GM21390 (cell line): Measurements from ENCODE around the gene FSTL5.

Source experiments
- ATAC-seq: cut with Tn5 transposase; IDR thresholded peaks from one replicate; pipeline ENCODE4 v1.9.1; 2021; ENCODE audit not compliant: unreplicated experiment

Gene FSTL5

GRCh38 chr4:161937596-161937995 is 226.2 kb downstream of the FSTL5 start:
- ATAC-seq = no peak

DNA sequence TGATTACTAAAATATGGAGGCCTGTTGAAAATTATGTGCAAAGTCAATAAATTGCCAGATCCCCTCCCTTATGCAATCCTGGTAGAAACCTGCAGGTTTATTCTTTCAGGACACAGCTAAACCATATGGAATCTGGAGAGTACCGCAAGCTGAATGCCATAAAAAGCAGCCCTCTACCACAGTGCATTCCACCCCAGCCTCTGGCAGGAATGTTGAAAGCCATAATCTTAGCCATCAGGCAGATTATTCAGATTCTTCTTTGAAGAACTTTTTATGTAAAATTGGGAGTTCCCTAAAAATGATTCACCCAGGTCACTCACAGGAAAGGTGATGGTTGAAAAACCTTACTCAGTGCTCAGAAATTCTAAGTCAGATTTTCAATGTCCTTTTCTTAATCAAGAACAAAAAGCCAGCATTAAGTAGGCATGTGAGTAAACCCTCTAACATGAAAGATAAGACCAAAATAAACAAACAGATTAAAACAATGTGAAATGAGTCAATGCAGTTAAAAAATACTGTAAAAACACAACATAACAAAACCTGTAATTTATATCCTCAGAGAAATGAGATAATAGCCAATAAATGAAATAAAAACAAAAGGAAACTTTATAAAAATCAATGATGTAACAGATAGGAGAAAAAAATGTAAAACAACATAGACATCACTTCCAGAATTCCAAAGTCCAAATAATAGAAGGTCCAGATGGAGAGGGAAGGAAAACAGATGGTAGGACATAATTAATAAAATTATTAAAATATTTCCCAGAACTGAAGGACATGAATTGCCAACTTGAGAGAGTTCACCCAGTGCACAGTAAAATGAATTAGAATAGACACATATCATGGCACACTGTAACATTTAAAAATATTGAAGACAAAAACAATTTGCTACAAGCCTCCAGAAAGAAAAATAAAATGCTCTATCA is 226.9 kb downstream of the FSTL5 start:
- ATAC-seq = no peak

- no peak for ATAC-seq
Measured at GRCh38 chr4:161931089-161931488, 232.7 kb downstream of the FSTL5 start.

GRCh38 chr4:161929956-161930355 is 233.8 kb downstream of the FSTL5 start:
- ATAC-seq = no peak

- no peak for ATAC-seq
Measured at GRCh38 chr4:161926033-161926828, 237.6 kb downstream of the FSTL5 start.

DNA sequence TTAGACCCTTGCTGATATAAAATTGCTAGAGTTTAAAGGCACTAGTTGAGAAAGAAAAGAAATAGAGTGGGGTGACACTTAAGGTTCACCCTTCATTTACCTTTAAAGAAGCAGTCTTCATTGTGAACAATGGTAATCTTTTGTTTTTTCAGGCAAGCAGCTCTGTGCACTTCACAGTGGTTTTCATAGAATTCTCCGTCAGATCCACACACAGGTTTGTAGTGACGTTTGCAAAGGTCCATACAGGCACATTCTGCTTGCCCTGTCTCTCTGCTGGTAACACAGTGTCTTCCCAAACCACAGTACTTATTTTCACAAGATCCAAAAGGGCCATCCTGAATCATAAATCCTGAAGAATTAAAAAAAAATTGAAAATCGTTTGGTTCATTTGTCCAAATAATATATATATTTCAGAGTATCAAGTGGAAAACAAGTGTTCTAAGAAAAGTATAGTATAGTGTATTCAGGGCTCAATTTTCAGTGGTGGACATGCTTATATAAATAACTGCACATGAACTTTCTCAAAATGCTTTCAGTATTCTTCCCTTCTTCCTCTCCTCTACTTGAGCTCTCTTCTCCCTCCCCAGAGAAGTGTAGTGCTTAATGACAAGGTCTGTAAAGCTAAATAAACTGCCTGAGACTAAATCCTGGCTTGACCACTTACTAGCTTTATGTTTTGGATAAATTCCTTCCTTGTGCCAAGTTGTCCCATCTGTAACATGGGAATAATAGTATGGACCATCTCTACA is 243.3 kb downstream of the FSTL5 start:
- ATAC-seq = no peak

GRCh38 chr4:161919442-161920220 is 244.2 kb downstream of the FSTL5 start:
- ATAC-seq = no peak

- no peak for ATAC-seq
Measured at GRCh38 chr4:161916035-161916434, 247.8 kb downstream of the FSTL5 start.

DNA sequence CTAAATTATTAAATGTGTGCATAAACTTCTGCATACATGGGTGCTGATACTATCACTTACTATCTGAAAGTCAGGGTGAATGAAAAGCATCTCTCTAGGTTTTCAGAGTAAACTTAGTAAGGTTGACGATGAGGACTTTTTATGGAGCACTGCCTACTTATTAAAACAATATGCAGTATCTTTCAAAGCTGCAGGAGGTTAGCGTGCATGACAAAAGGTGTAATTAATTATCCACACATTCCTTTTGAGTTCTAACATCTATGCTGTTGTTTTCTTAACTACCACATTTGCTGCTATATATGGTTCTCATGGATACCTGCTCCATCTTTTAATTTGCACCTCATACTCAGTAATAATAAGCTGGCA is 256.2 kb downstream of the FSTL5 start:
- no peak for ATAC-seq

- no peak for ATAC-seq
Measured at GRCh38 chr4:161906836-161907589, 256.8 kb downstream of the FSTL5 start.

- no peak for ATAC-seq
Measured at GRCh38 chr4:161900110-161900509, 263.7 kb downstream of the FSTL5 start.

DNA sequence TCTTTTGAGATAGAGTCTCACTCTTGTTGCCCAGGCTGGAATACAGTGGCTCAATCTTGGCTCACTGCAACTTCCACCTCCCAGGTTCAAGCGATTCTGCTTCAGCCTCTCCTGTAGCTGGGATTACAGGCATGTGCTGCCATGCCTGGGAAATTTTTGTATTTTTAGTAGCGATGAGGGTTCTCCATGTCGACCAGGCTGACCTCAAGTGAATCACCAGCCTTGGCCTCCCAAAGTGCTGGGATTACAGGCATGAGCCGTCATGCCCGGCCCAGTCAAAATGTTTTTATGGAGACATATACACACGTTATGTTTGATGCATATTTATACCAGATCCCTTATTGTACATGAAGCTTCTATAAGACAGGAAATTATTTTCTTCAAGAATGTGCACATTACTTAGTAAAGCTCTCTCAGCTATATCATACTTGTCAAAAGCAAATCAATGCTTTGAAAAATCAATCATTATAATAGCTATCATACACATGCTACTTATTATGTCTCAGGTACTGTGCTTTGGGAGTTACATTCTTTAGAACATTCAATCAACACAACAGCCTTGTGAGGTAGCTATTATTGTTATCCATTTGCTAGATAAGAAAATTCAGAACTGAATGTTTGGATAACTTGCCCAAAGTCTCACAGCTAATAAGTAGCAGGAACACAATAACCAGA is 269.2 kb downstream of the FSTL5 start:
- no peak for ATAC-seq

DNA sequence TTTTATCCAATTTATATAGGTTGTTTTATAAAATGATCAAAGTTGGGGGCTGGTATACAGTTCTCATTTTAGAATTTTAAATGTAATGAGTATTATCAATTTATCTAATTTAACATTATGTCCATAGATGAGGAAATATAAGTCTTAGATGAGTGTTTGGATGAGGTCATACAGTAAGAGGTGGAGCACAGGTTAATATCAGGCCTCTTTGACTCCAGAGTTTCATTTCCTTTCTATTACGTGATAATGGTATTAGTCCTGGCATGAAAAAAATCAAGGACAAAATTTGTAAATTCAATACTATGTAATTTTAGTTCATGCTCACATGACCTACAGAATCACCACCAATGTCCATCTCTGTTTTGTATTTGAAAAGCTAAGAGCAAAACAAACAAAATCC is 269.8 kb downstream of the FSTL5 start:
- no peak for ATAC-seq

GRCh38 chr4:161893566-161893965 is 270.2 kb downstream of the FSTL5 start:
- ATAC-seq = no peak

- ATAC-seq = no peak
Measured at GRCh38 chr4:161892951-161893350, 270.8 kb downstream of the FSTL5 start.

DNA sequence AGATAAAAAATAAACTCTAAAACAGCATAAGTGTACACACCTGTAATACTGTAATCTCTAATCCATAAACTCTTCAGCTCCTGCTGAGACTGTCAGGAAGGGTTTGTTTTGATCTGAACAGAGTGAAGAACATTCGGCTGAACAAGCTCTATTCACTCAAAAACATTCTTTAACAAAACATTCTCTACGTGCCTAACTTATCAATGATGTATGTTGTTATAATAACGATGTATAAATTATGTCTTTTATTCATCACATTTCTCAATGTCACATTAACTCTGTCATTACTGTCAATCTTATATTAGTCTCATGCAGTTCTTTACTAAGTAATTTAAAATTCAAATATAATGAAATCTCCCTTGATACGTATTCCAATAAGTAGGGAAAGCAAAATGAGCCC is 280.6 kb downstream of the FSTL5 start:
- ATAC-seq = no peak

DNA sequence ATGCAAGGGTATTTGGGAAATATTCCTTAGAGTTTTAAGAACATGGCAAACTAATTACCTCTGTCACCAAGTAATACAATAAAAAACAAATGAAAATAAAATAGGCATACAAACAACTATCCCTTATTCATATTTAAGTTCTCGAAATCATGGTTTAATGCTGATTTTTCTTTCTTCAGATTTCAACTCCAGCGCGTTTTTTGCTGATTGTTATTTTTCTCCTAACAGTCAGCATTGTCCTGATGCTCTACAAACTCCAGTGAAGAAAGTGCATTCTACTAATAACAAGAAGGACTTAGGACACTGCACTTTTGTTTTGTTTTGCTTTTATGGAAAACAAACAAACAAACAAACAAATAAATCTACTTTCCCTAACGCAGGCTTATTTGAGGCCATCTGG is 282.4 kb downstream of the FSTL5 start:
- no peak for ATAC-seq

DNA sequence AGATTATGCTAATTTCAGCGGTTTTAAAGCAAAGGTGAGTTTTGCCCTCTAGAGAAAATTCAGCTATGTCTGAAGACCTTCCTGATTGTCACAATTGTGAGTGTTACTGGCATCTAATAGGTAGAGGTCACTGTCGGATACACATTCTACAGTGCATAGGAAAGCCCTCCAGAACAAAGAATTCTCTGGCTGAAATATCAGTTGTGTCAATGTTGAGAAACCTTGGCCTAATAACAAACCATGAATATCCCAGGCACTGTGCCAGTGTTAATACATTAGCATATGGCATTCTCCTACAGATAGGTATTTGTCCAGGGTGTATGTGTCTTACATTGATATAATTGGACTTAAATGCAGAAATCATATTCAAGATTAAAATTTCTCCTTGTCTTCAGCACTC is 294.3 kb downstream of the FSTL5 start:
- ATAC-seq = no peak

GRCh38 chr4:161856711-161857326 is 307.0 kb downstream of the FSTL5 start:
- no peak for ATAC-seq
